ENCODE measurements around the gene KCNQ1OT1.

DNA sequence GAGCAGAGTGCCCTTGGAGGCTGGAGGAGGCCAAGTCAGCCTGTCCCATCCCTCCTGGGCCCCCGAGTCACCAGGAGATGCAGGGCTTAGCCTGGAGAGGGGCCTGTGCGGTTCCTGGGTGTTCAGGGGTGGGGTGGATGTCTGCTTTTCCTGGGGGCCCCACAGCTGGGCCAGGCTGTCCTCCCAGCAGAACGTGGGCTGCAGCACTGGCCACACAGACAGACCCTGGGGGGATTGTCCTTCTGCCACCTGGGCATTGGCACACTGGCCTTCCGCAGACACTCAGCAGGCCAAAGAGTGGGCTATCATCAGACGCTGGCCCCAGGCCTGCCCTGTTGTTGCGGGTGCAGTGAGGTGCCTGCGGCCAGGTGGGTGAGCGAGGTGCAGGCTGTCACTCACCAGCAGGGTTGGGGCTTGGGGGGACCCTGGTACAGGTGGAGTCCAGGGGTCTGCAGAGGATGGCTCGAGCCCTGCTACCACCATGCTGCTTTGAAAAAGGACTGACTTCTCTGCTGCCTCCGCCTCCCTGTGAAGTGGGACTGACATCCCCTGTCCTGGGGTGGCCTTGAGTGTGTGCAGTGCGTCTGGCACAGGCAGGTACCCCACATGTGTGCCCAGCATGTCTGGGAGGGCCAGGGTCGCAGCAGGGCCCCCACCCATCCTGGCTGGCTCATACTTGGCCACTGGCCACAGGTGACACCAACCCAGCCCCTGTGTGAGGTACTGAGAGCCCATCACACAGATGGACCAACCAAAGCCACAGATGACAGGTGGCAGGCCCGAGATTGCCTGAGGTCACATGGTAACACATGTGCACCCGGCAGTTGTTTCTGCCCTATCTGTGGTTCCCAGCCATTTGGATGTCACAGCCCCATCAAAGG, 39.0 kb upstream of the KCNQ1OT1 start:
- TF ChIP-seq, protein P1, sequence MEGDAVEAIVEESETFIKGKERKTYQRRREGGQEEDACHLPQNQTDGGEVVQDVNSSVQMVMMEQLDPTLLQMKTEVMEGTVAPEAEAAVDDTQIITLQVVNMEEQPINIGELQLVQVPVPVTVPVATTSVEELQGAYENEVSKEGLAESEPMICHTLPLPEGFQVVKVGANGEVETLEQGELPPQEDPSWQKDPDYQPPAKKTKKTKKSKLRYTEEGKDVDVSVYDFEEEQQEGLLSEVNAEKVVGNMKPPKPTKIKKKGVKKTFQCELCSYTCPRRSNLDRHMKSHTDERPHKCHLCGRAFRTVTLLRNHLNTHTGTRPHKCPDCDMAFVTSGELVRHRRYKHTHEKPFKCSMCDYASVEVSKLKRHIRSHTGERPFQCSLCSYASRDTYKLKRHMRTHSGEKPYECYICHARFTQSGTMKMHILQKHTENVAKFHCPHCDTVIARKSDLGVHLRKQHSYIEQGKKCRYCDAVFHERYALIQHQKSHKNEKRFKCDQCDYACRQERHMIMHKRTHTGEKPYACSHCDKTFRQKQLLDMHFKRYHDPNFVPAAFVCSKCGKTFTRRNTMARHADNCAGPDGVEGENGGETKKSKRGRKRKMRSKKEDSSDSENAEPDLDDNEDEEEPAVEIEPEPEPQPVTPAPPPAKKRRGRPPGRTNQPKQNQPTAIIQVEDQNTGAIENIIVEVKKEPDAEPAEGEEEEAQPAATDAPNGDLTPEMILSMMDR (conservative IDR thresholded peaks at IDR 0.05 in 1 of 2, IDR thresholded peaks at IDR 0.05 in 1 of 2; ENCODE audit: extremely low read depth in 1 of 2, insufficient read depth in 1 of 2, low read depth in 1 of 2, low read length in 2 of 2) = no peak
- TF ChIP-seq EZH2 (IDR thresholded peaks at IDR 0.05; ENCODE audit: borderline replicate concordance, low read length) = no peak

Measured in mammary epithelial cell (primary cell).